Measurements from ENCODE around the gene GRM6.

- TF ChIP-seq REST (IDR thresholded peaks at IDR 0.05; ENCODE audit: low read depth) = no peak
- TF ChIP-seq RAD21 (IDR thresholded peaks at IDR 0.05; ENCODE audit: low read depth) = no peak
- TF ChIP-seq MAX (IDR thresholded peaks at IDR 0.05) = no peak
- TF ChIP-seq YY1 (IDR thresholded peaks at IDR 0.05; ENCODE audit: low read depth) = no peak
- TF ChIP-seq FOXM1 (IDR thresholded peaks at IDR 0.05; ENCODE audit: borderline replicate concordance, low read depth) = no peak
- no peak for TF ChIP-seq EP300 (IDR thresholded peaks at IDR 0.05; ENCODE audit: borderline replicate concordance)
- TF ChIP-seq USF1 (IDR thresholded peaks at IDR 0.05) = no peak
- TF ChIP-seq TCF12 (IDR thresholded peaks at IDR 0.05; ENCODE audit: low read depth) = no peak
- no peak for TF ChIP-seq CREB1 (IDR thresholded peaks at IDR 0.05; ENCODE audit: low read depth)
- TF ChIP-seq TEAD4 (IDR thresholded peaks at IDR 0.05) = no peak
Observed at GRCh38 chr5:178986326-178986960, 8.7 kb downstream of the GRM6 start.

Measured in Ishikawa (cell line).